K562 (cell line): ENCODE data around the gene MEAF6. TPM values are rescaled to one million over a fixed set of nuclear protein-coding genes. Genes with fewer than 3 reads are reported as not detected.

ENCODE experiments used
- CHAMP1 ChIP-seq: fragments of 450-650 bp; IDR thresholded peaks from 2 replicates; pipeline ENCODE4 v1.6.1; 2016; ENCODE audit warnings: mild to moderate bottlenecking
- CREM ChIP-seq: IDR thresholded peaks from 2 replicates; pipeline ENCODE4 v1.6.1; 2014; ENCODE audit warnings: antibody characterized with exemption, low read depth
- DACH1 ChIP-seq: fragments of 450-650 bp; IDR thresholded peaks from 2 replicates; pipeline ENCODE4 v1.6.1; 2018; ENCODE audit not compliant: partially characterized antibody
- HMGN3 ChIP-seq: IDR thresholded peaks from 2 replicates; pipeline ENCODE4 v1.6.1; 2011; ENCODE audit warnings: borderline replicate concordance, low read depth, mild to moderate bottlenecking, mixed read lengths, low read length; ENCODE audit not compliant: insufficient read length; ENCODE audit errors: extremely low read depth
- MLX ChIP-seq, 2 experiments: fragments of 450-650 bp in 1 of 2; sonication (generic) in 1 of 2; formaldehyde crosslinking; conservative IDR thresholded peaks; 2 replicates each; pipeline versions ENCODE4 v1.4.0 to v1.8.1; 2020 to 2022; ENCODE audit warnings: mild to moderate bottlenecking in 1 of 2, missing genetic modification reagents in 1 of 2
- MTF1 ChIP-seq: fragments of 250-450 bp; sonication (Bioruptor Pico); IDR thresholded peaks from 2 replicates; pipeline ENCODE4 v1.9.0; 2021; ENCODE audit warnings: moderate library complexity, mild to moderate bottlenecking, inconsistent platforms, borderline replicate concordance
- NKRF ChIP-seq: fragments of 450-650 bp; IDR thresholded peaks from 2 replicates; pipeline ENCODE4 v1.6.1; 2016; ENCODE audit warnings: borderline replicate concordance
- PCBP1 ChIP-seq: fragments of 200-400 bp; formaldehyde crosslinking; IDR thresholded peaks from 2 replicates; pipeline ENCODE4 v1.6.1; 2018; ENCODE audit warnings: mild to moderate bottlenecking, low read depth, low read length; ENCODE audit not compliant: poor library complexity, severe bottlenecking
- RB1 ChIP-seq: fragments of 450-650 bp; IDR thresholded peaks from 2 replicates; pipeline ENCODE4 v1.6.1; 2017; ENCODE audit warnings: low read depth, mild to moderate bottlenecking
- SP1 ChIP-seq: sonication (generic); formaldehyde crosslinking; IDR thresholded peaks from 2 replicates; pipeline ENCODE4 v1.8.1; 2022; ENCODE audit warnings: mild to moderate bottlenecking, missing genetic modification reagents
- TBL1XR1 ChIP-seq, 2 experiments: IDR thresholded peaks; 2 replicates each; pipeline ENCODE4 v1.6.1; 2012; ENCODE audit warnings: improper control_type of control experiment in 2 of 2, low read length in 2 of 2, mild to moderate bottlenecking in 1 of 2
- TSC22D4 ChIP-seq: fragments of 450-650 bp; IDR thresholded peaks from 2 replicates; pipeline ENCODE4 v1.6.1; 2016; ENCODE audit warnings: missing genetic modification characterization, missing biosample characterization, control low read depth
- ZNF146 ChIP-seq: IDR thresholded peaks from one replicate; pipeline ENCODE4 v1.6.1; 2018; ENCODE audit warnings: missing compliant biosample characterization; ENCODE audit not compliant: unreplicated experiment
- ZNF311 ChIP-seq: fragments of 250-450 bp; sonication (Bioruptor Pico); IDR thresholded peaks from 2 replicates; pipeline ENCODE4 v1.4.0; 2020; ENCODE audit warnings: mild to moderate bottlenecking, moderate library complexity
- ZNF41 ChIP-seq: fragments of 250-450 bp; sonication (Bioruptor Pico); conservative IDR thresholded peaks from 2 replicates; pipeline ENCODE4 v1.4.0; 2020; ENCODE audit warnings: mild to moderate bottlenecking
- ZNF592 ChIP-seq: fragments of 450-650 bp; IDR thresholded peaks from 2 replicates; pipeline ENCODE4 v1.6.1; 2017; ENCODE audit warnings: antibody characterized with exemption, mild to moderate bottlenecking
- ZNF764 ChIP-seq: fragments of 250-450 bp; sonication (Bioruptor Pico); IDR thresholded peaks from 2 replicates; pipeline ENCODE4 v1.4.0; 2020; ENCODE audit warnings: low read depth, mild to moderate bottlenecking, moderate library complexity
- polyA plus RNA-seq, 8 experiments: library from polyadenylated mRNA; depleted of rRNA in 4 of 8; stranded (reverse) in 5 of 8; unstranded in 3 of 8; fragments of >200 nt; fragmentation: Nextera tagmentation in 2 of 8; fragmentation: Illumina TruSeq in 1 of 8; extraction: Ambion mirVana in 2 of 8; extraction: Trizol in 1 of 8; gene quantifications; 2 replicates each; pipeline versions ENCODE4 v1.2.1 to v1.2.3, GENCODE V29; 2011 to 2014; ENCODE audit warnings: inconsistent platforms in 1 of 8, missing spikeins in 1 of 8
- total RNA-seq, 7 experiments: library from RNA; depleted of rRNA in 6 of 7; stranded (reverse); fragments of >200 nt in 6 of 7; fragmentation: Illumina TruSeq in 2 of 7; extraction: Trizol in 2 of 7; gene quantifications; 2 replicates each; pipeline versions ENCODE4 v1.2.1 to v1.2.3, GENCODE V29; 2011 to 2021; ENCODE audit warnings: low replicate concordance in 1 of 7

The MEAF6 gene
- total and polyA plus RNA-seq, 9 of the 15 experiments (the other 6 are each of a cell fraction or from before 2014, with no cell fraction given) = 55.0 to 151 (median 92.3) TPM

- TF ChIP-seq DACH1 = no peak
- TF ChIP-seq ZNF41 = no peak
- no peak for TF ChIP-seq CREM
- no peak for TF ChIP-seq ZNF146 (CRISPR knock-in tag)
- TF ChIP-seq HMGN3 = no peak
- TF ChIP-seq SP1 (CRISPR knock-in tag) = no peak
- no peak for TF ChIP-seq TSC22D4
- TF ChIP-seq TBL1XR1 (IDR thresholded peaks at IDR 0.05; ENCODE audit: low read length in 2 of 2) = no peak
- peak; percentile 88 for TF ChIP-seq CHAMP1
- no peak for TF ChIP-seq MLX (CRISPR knock-in tag; conservative IDR thresholded peaks at IDR 0.05)
- TF ChIP-seq NKRF = no peak
- TF ChIP-seq ZNF764 (CRISPR knock-in tag) = no peak
- no peak for TF ChIP-seq PCBP1
- TF ChIP-seq MTF1 (CRISPR knock-in tag) = no peak
- TF ChIP-seq ZNF592 = no peak
- TF ChIP-seq RB1 = no peak
- TF ChIP-seq ZNF311 = no peak
Observed at GRCh38 chr1:37561133-37562132, 46.9 kb upstream of the MEAF6 start (continued).
